ENCODE data around the gene MAGEF1. TPM values are rescaled to one million over a fixed set of nuclear protein-coding genes. Genes with fewer than 3 reads are reported as not detected.

The MAGEF1 gene
- total and polyA plus RNA-seq, 5 donors from 2014 or later, result 5.2 to 27.0 (median 20.2) TPM

DNA sequence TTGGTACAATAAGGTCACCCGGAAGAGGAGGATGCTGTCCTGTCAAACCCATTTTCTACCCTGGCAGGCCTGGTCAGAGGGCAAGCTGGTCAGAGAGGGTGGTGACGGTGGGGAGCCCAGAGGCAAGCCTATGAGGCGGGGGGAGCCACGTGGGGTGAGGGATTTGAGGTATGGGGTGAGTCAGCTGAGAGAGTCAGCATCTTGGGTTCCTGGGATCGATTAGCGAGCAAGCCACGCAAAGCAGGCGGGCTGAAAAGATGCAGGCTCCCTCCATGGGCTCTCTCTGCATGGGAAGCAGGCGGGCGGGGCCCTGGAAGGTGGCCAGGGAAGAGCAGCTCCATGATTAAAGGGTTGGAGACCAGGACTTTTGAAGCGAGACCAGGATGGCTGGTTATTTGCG lies 48.1 kb downstream of the MAGEF1 start:
- DNase-seq (no peak), ATAC-seq (ENCODE audit: low read depth in 2 of 2) (no peak)
- Mint-ChIP-seq H3K9me3 (peaks cover 0 to 2% (median 0%) of the 10 kb centered on the region in 7 donors), H3K27me3 (peaks cover 9% of the 10 kb centered on the region), H3K4me3 (no peak overlapping the region), H3K36me3 (no peaks in the 10 kb centered on the region), H3K4me1 (no peaks in the 10 kb centered on the region), H3K27ac (no peak overlapping the region)
- Histone ChIP-seq H3K27ac (ENCODE audit: insufficient read depth, low read length, poor library complexity, severe bottlenecking) (no peak overlapping the region), H3K4me3 (ENCODE audit: low read depth, low read length) (no peak overlapping the region), H3K36me3 (ENCODE audit: control insufficient read depth, insufficient read depth, low read length) (no peaks in the 10 kb centered on the region), H3K9me3 (ENCODE audit: control insufficient read depth in 2 of 2, low read length in 2 of 2) (no peaks in the 10 kb centered on the region), H3K4me1 (ENCODE audit: control insufficient read depth, insufficient read depth, low read length, poor library complexity, severe bottlenecking) (no peaks in the 10 kb centered on the region), H3K27me3 (ENCODE audit: control insufficient read depth, insufficient read depth, low read length) (no peaks in the 10 kb centered on the region)

GRCh38 chr3:184663356-184663755 lies 48.5 kb downstream of the MAGEF1 start:
- Mint-ChIP-seq H3K4me3 (no peak overlapping the region), H3K36me3 (no peaks in the 10 kb centered on the region), H3K4me1 (no peaks in the 10 kb centered on the region), H3K27ac (no peak overlapping the region), H3K27me3 (peaks cover 9% of the 10 kb centered on the region), H3K9me3 (peaks cover 0 to 2% (median 0%) of the 10 kb centered on the region in 7 donors)
- H3K27me3 ChIP-seq (ENCODE audit: control insufficient read depth, insufficient read depth, low read length), result no peaks in the 10 kb centered on the region
- H3K4me1 ChIP-seq (ENCODE audit: control insufficient read depth, insufficient read depth, low read length, poor library complexity, severe bottlenecking), result no peaks in the 10 kb centered on the region
- H3K27ac ChIP-seq (ENCODE audit: insufficient read depth, low read length, poor library complexity, severe bottlenecking), result no peak overlapping the region
- no peaks in the 10 kb centered on the region for H3K9me3 ChIP-seq (ENCODE audit: control insufficient read depth in 2 of 2, low read length in 2 of 2)
- ATAC-seq (ENCODE audit: low read depth in 2 of 2) (no peak), DNase-seq (no peak)
- no peaks in the 10 kb centered on the region for H3K36me3 ChIP-seq (ENCODE audit: control insufficient read depth, insufficient read depth, low read length)
- no peak overlapping the region for H3K4me3 ChIP-seq (ENCODE audit: low read depth, low read length)

DNA sequence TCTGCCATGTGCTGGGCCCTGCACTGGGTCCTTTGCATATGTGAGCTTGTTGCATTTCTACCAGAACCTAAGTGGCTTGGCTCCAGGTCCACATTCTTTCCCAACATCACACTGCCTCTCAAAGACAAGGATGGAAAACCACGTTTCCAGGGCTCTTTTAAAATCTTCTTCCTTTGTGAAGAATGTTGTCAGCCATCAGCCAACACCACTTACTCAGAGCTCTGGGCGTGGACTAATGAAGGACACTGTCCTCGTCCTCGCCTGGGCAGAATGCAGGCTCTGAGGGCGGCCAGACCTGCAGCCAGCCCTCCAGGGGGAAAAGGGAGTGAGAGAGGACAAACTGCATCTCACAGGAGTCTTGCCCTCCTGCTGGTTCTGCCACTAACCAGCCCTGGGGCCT lies 49.7 kb downstream of the MAGEF1 start:
- no peak overlapping the region for H3K4me3 Mint-ChIP-seq
- DNase-seq, result no peak
- Histone ChIP-seq H3K27me3 (ENCODE audit: control insufficient read depth, insufficient read depth, low read length) (no peaks in the 10 kb centered on the region), H3K4me3 (ENCODE audit: low read depth, low read length) (no peak overlapping the region), H3K4me1 (ENCODE audit: control insufficient read depth, insufficient read depth, low read length, poor library complexity, severe bottlenecking) (no peaks in the 10 kb centered on the region), H3K9me3 (ENCODE audit: control insufficient read depth in 2 of 2, low read length in 2 of 2) (no peaks in the 10 kb centered on the region), H3K27ac (ENCODE audit: insufficient read depth, low read length, poor library complexity, severe bottlenecking) (no peak overlapping the region), H3K36me3 (ENCODE audit: control insufficient read depth, insufficient read depth, low read length) (no peaks in the 10 kb centered on the region)
- H3K27ac Mint-ChIP-seq, result no peak overlapping the region
- no peak for ATAC-seq (ENCODE audit: low read depth in 2 of 2)
- H3K36me3 Mint-ChIP-seq, result no peaks in the 10 kb centered on the region
- peaks cover 5% of the 10 kb centered on the region for H3K27me3 Mint-ChIP-seq
- peaks cover 0 to 3% (median 0%) of the 10 kb centered on the region in 7 donors for H3K9me3 Mint-ChIP-seq
- H3K4me1 Mint-ChIP-seq, result peaks cover 0 to 3% (median 0%) of the 10 kb centered on the region in 4 donors

DNA sequence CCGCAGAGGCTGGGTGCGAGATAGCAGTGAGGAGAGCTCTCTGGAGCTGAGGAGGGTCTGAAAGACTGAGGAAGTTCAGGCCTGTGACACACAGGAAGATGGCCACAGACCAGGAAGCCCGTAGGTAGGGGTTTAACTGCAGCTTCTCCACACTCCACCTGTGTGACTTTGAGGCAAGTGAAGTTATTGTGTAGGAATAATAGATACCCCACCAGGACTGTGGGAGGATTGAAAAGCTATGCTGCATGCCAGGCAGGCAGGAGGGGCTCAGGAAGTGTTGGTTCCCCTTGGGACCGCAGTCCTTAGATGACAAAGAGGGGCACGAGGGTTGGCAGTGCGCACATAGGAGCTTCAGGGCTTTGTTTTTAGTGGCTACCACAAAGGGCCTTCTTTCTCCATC lies 50.9 kb downstream of the MAGEF1 start:
- DNase-seq (no peak), ATAC-seq (ENCODE audit: low read depth in 2 of 2) (no peak)
- H3K36me3 Mint-ChIP-seq, result no peaks in the 10 kb centered on the region
- Histone ChIP-seq H3K27ac (ENCODE audit: insufficient read depth, low read length, poor library complexity, severe bottlenecking) (no peak overlapping the region), H3K4me3 (ENCODE audit: low read depth, low read length) (no peak overlapping the region), H3K4me1 (ENCODE audit: control insufficient read depth, insufficient read depth, low read length, poor library complexity, severe bottlenecking) (no peaks in the 10 kb centered on the region), H3K36me3 (ENCODE audit: control insufficient read depth, insufficient read depth, low read length) (no peaks in the 10 kb centered on the region), H3K9me3 (ENCODE audit: control insufficient read depth in 2 of 2, low read length in 2 of 2) (no peaks in the 10 kb centered on the region), H3K27me3 (ENCODE audit: control insufficient read depth, insufficient read depth, low read length) (no peaks in the 10 kb centered on the region)
- peaks cover 0 to 4% (median 0%) of the 10 kb centered on the region in 7 donors for H3K9me3 Mint-ChIP-seq
- peaks cover 5% of the 10 kb centered on the region for H3K27me3 Mint-ChIP-seq
- peaks cover 0 to 5% (median 0%) of the 10 kb centered on the region in 4 donors for H3K4me1 Mint-ChIP-seq
- H3K4me3 Mint-ChIP-seq, result no peak overlapping the region
- H3K27ac Mint-ChIP-seq, result no peak overlapping the region

Other genes starting within 250 kb of the MAGEF1 start
- not detected for gene EPHB3, start 150.3 kb downstream of the MAGEF1 start, total RNA-seq
- not detected for gene EPHB3, start 150.3 kb downstream of the MAGEF1 start, polyA plus RNA-seq
- gene VPS8, start 100.1 kb upstream of the MAGEF1 start, total RNA-seq, result 73.8 TPM
- 10 to 100 TPM; 23.4 to 27.6 (median 26.8) TPM for gene VPS8, start 100.1 kb upstream of the MAGEF1 start, polyA plus RNA-seq